ENCODE measurements around the gene SEC23B. TPM values are rescaled to one million over a fixed set of nuclear protein-coding genes. Genes with fewer than 3 reads are reported as not detected.

The SEC23B gene
- total and polyA plus RNA-seq, 10 of the 15 experiments (the other 5 are each of a cell fraction or from before 2014, with no cell fraction given): 49.1 to 121 (median 75.6) TPM

GRCh38 chr20:18506744-18507143 lies 996 bp upstream of the SEC23B start:
- peak; percentile 4; the same call in 1 of the 3 replicates for ATAC-seq
- no peak for DNase-seq (ENCODE audit: low read depth, low spot score)
- ChIA-PET POLR2A (interaction anchor here (0.7 to 5.2 kb wide), 12 partner anchors 9 to 432 kb away, joined by 3 to 96 read pairs (median 7); partner anchors contain the start of genes DZANK1, POLR3F, RBBP9 and ZNF133), CTCF (interaction anchor here (0.7 to 4.6 kb wide), 8 partner anchors 8 to 94 kb away, joined by 3 to 46 read pairs (median 6); partner anchors contain the start of genes DZANK1, POLR3F and RBBP9), RAD21 (ENCODE audit: unreplicated experiment) (interaction anchor here (1.2 to 3.3 kb wide), 8 partner anchors 10 to 564 kb away, joined by 4 to 67 read pairs (median 8); partner anchors contain the start of genes DZANK1, POLR3F, RBBP9 and SMIM26), SMC1A (ENCODE audit: uncharacterized antibody, unreplicated experiment) (interaction anchor here (1.0 to 5.6 kb wide), 11 partner anchors 10 to 542 kb away, joined by 3 to 83 read pairs (median 4); partner anchors contain the start of genes DZANK1, POLR3F, RBBP9 and SMIM26)
- Histone ChIP-seq H3K4me2 (ENCODE audit: control insufficient read depth, insufficient read depth) (peak overlapping the region; percentile 95), H3K9ac (ENCODE audit: control insufficient read depth, insufficient read depth, low read length) (peak overlapping the region; percentile 86), H2AFZ (ENCODE audit: control insufficient read depth, low read depth, low read length) (peak overlapping the region; percentile 92), H3K79me2 (ENCODE audit: control insufficient read depth, insufficient read depth, low read length) (peaks cover 19% of the 10 kb centered on the region), H3K4me1 (ENCODE audit: control insufficient read depth, insufficient read depth, low read length) (no peaks in the 10 kb centered on the region), H3K27me3 (replicated peaks in 1 of 2; ENCODE audit: control insufficient read depth in 2 of 2, insufficient read depth in 2 of 2, low read length in 1 of 2) (no peaks in the 10 kb centered on the region), H3K9me3 (replicated peaks; ENCODE audit: control insufficient read depth, insufficient read depth, low read length) (no peaks in the 10 kb centered on the region), H4K20me1 (ENCODE audit: control insufficient read depth, insufficient read depth) (no peaks in the 10 kb centered on the region), H3K36me3 (ENCODE audit: control insufficient read depth in 2 of 2, insufficient read depth in 2 of 2, low read length in 1 of 2) (no peaks in the 10 kb centered on the region; a peak in 1 of 4 replicates), H3K27ac (ENCODE audit: control insufficient read depth, insufficient read depth) (peak overlapping the region; percentile 98), H3K4me3 (peak overlapping the region; percentile 80)
- no peak for FAIRE-seq
- in situ Hi-C loops (cut with MboI) (loop anchor here (25.0 kb wide), 1 partner anchor 1506 kb away; the partner anchor contains the start of gene NAA20), intact Hi-C loops (cut with micrococcal nuclease; ENCODE audit: unreplicated experiment) (loop anchor here (1.0 to 5.0 kb wide), 5 partner anchors 9 to 94 kb away; partner anchors contain the start of genes DTD1, DZANK1, POLR3F and RBBP9)
- 51% methylated on average over 8 of the region's 8 CpGs for WGBS (ENCODE audit: insufficient coverage, insufficient replicate concordance, low lambda C conversion rate, missing lambda C conversion rate)
- TF ChIP-seq ZBTB33 (IDR thresholded peaks at IDR 0.05) (0 out of 2 replicates have a peak, but pooled peaks have one; percentile 14), SMAD1 (IDR thresholded peaks at IDR 0.05; ENCODE audit: low read depth, partially characterized antibody) (no peak), YY1 (IDR thresholded peaks at IDR 0.05; ENCODE audit: low read depth, low read length) (peak; percentile 10; the same call in 1 of the 2 replicates), IRF3 (IDR thresholded peaks at IDR 0.05) (no peak), SMARCA5 (IDR thresholded peaks at IDR 0.05) (0 out of 2 replicates have a peak, but pooled peaks have one; percentile 26), POU2F2 (IDR thresholded peaks at IDR 0.05; ENCODE audit: borderline replicate concordance, low read depth, low read length) (no peak)
- BruUV-seq (replicated peaks): no TSS peak
